Keratinocyte (primary cell): ENCODE measurements around the gene RNLS. TPM values are rescaled to one million over a fixed set of nuclear protein-coding genes. Genes with fewer than 3 reads are reported as not detected.
A peak's percentile ranks its signal among the peaks of the same experiment; 100 is the strongest.

Source experiments
- DNase-seq: peaks from one replicate; pipeline ENCODE4 v3.0.0-alpha.2; 2011; ENCODE audit warnings: low read depth, missing footprints, low spot score
- FAIRE-seq: peaks from 2 replicates; lab custom pipeline; 2011; peaks lifted over from hg19 to GRCh38; lab: Jason Lieb, UNC
- H2AFZ ChIP-seq: 2 replicates; pipeline ENCODE4 v1.6.0; 2012; ENCODE audit warnings: low read length, control low read depth, inconsistent platforms; ENCODE audit not compliant: control insufficient read depth
- H3K27ac ChIP-seq: 2 replicates; pipeline ENCODE4 v1.5.1; 2011; ENCODE audit warnings: low read length; ENCODE audit not compliant: control insufficient read depth, insufficient read depth
- H3K27me3 ChIP-seq: 3 replicates; pipeline ENCODE4 v1.6.0; 2011; ENCODE audit warnings: low read length; ENCODE audit not compliant: control insufficient read depth, insufficient read depth; ENCODE audit errors: extremely low read depth
- H3K36me3 ChIP-seq, 2 experiments: 2 replicates in 1 of 2; 3 replicates in 1 of 2; pipeline ENCODE4 v1.5.1; 2011; ENCODE audit warnings: low read length in 2 of 2, mild to moderate bottlenecking in 1 of 2; ENCODE audit not compliant: control insufficient read depth in 2 of 2, insufficient read depth in 2 of 2; ENCODE audit errors: extremely low read depth in 1 of 2
- H3K4me1 ChIP-seq: 3 replicates; pipeline ENCODE4 v1.5.1; 2011; ENCODE audit warnings: low read length; ENCODE audit not compliant: control insufficient read depth, insufficient read depth; ENCODE audit errors: extremely low read depth
- H3K4me2 ChIP-seq: 3 replicates; pipeline ENCODE4 v1.6.0; 2011; ENCODE audit warnings: low read depth, low read length; ENCODE audit not compliant: control insufficient read depth, insufficient read depth; ENCODE audit errors: extremely low read depth
- H3K4me3 ChIP-seq, 3 experiments: fragments of 200-600 bp in 1 of 3; sonication (generic) in 1 of 3; 2 replicates in 2 of 3; 3 replicates in 1 of 3; pipeline ENCODE4 v1.5.1; 2011 to 2016; ENCODE audit warnings: low read length in 3 of 3, mild to moderate bottlenecking in 3 of 3, control low read depth in 2 of 3, inconsistent platforms in 1 of 3, low read depth in 1 of 3, mixed read lengths in 1 of 3, mixed run types in 1 of 3, moderate library complexity in 1 of 3; ENCODE audit not compliant: control insufficient read depth in 2 of 3, insufficient read depth in 2 of 3; ENCODE audit errors: extremely low read depth in 1 of 3
- H3K79me2 ChIP-seq: 2 replicates; pipeline ENCODE4 v1.6.0; 2012; ENCODE audit warnings: low read length; ENCODE audit not compliant: control insufficient read depth, insufficient read depth
- H3K9ac ChIP-seq: 3 replicates; pipeline ENCODE4 v1.6.0; 2011; ENCODE audit warnings: low read length; ENCODE audit not compliant: control insufficient read depth, insufficient read depth; ENCODE audit errors: extremely low read depth
- H3K9me1 ChIP-seq: 3 replicates; pipeline ENCODE4 v1.6.0; 2011; ENCODE audit warnings: low read length; ENCODE audit not compliant: control insufficient read depth, insufficient read depth; ENCODE audit errors: extremely low read depth
- H3K9me3 ChIP-seq: 2 replicates; pipeline ENCODE4 v1.5.1; 2012; ENCODE audit warnings: low read depth, low read length; ENCODE audit not compliant: control insufficient read depth
- H4K20me1 ChIP-seq: 3 replicates; pipeline ENCODE4 v1.6.0; 2011; ENCODE audit warnings: low read length; ENCODE audit not compliant: control insufficient read depth, insufficient read depth; ENCODE audit errors: extremely low read depth
- CTCF ChIP-seq, 3 experiments: IDR thresholded peaks in 1 of 3; conservative IDR thresholded peaks in 1 of 3; optimal IDR thresholded peaks in 1 of 3; 2 replicates in 2 of 3; 3 replicates in 1 of 3; pipeline versions ENCODE3 to v1.5.1; 2011; ENCODE audit warnings: low read length in 3 of 3, mild to moderate bottlenecking in 3 of 3, moderate library complexity in 2 of 3, control low read depth in 1 of 3, inconsistent platforms in 1 of 3; ENCODE audit not compliant: insufficient read depth in 2 of 3; ENCODE audit errors: extremely low read depth in 1 of 3
- EZH2 ChIP-seq: IDR thresholded peaks from one replicate; pipeline ENCODE4 v1.6.1; 2012; ENCODE audit warnings: inconsistent platforms, mild to moderate bottlenecking, low read length, moderate library complexity
- dilution Hi-C: fragments of 300-500 bp; cut with MboI; formaldehyde crosslinking; loops from one replicate; pipeline ENCODE4 v1.7.0; 2020; ENCODE audit warnings: low sequenced_read_pairs; ENCODE audit not compliant: extremely low pct_ligation_motif_present
- polyA plus RNA-seq, 5 experiments: library from polyadenylated mRNA; depleted of rRNA in 3 of 5; stranded (reverse) in 3 of 5; stranded (forward) in 1 of 5; unstranded in 1 of 5; fragments of >200 nt; gene quantifications; 1 replicate in 1 of 5; 2 replicates in 3 of 5; 3 replicates in 1 of 5; pipeline versions ENCODE4 v1.2.1 to v1.2.3, GENCODE V29; 2011 to 2012; ENCODE audit warnings: missing spikeins in 2 of 5, low read depth in 1 of 5, low replicate concordance in 1 of 5

RNLS gene
- polyA plus RNA-seq, 1 donor (not counting 4 experiments of a cell fraction or from before 2014, with no cell fraction given): 6.8 TPM

GRCh38 chr10:88388324-88388723, 194.8 kb downstream of the RNLS start:
- Histone ChIP-seq H3K9me1 (no peaks in the 10 kb centered on the region), H3K4me2 (no peak overlapping the region), H3K27ac (no peak overlapping the region), H4K20me1 (no peaks in the 10 kb centered on the region), H3K9ac (no peak overlapping the region), H3K4me1 (peaks cover 22% of the 10 kb centered on the region), H3K36me3 (no peaks in the 10 kb centered on the region), H3K27me3 (no peaks in the 10 kb centered on the region), H2AFZ (no peak overlapping the region), H3K9me3 (no peaks in the 10 kb centered on the region), H3K79me2 (no peaks in the 10 kb centered on the region), H3K4me3 (no peak overlapping the region)
- DNase-seq (no peak), FAIRE-seq (no peak)
- TF ChIP-seq EZH2 (no peak), CTCF (optimal IDR thresholded peaks at IDR 0.05 in 1 of 3, IDR thresholded peaks at IDR 0.05 in 1 of 3, conservative IDR thresholded peaks at IDR 0.05 in 1 of 3; ENCODE audit: extremely low read depth in 1 of 3, insufficient read depth in 2 of 3, low read length in 3 of 3) (no peak)
- dilution Hi-C loops: no loop called here

GRCh38 chr10:88386821-88387773, 196.0 kb downstream of the RNLS start:
- peaks cover 22% of the 10 kb centered on the region for H3K4me1 ChIP-seq
- TF ChIP-seq CTCF (optimal IDR thresholded peaks at IDR 0.05 in 1 of 3, IDR thresholded peaks at IDR 0.05 in 1 of 3, conservative IDR thresholded peaks at IDR 0.05 in 1 of 3; ENCODE audit: extremely low read depth in 1 of 3, insufficient read depth in 2 of 3, low read length in 3 of 3): no peak
- FAIRE-seq: peak; percentile 5
- H2AFZ ChIP-seq: no peak overlapping the region
- H3K9ac ChIP-seq: no peak overlapping the region
- no peak for DNase-seq
- no peak overlapping the region for H3K4me2 ChIP-seq
- no peaks in the 10 kb centered on the region for H4K20me1 ChIP-seq
- no peaks in the 10 kb centered on the region for H3K27me3 ChIP-seq
- no peak overlapping the region for H3K27ac ChIP-seq
- no peaks in the 10 kb centered on the region for H3K79me2 ChIP-seq
- dilution Hi-C loops: no loop called here
- H3K9me1 ChIP-seq: no peaks in the 10 kb centered on the region
- H3K4me3 ChIP-seq: no peak overlapping the region
- no peaks in the 10 kb centered on the region for H3K9me3 ChIP-seq
- no peaks in the 10 kb centered on the region for H3K36me3 ChIP-seq
